ENCODE measurements around the gene CDH4.

CDH4 gene

GRCh38 chr20:61581825-61582188 is 329.7 kb downstream of the CDH4 start:
- DNase-seq (ENCODE audit: low spot score) = no peak
- TF ChIP-seq CTCF (IDR thresholded peaks at IDR 0.05; ENCODE audit: extremely low read depth, missing control alignments) = no peak

- TF ChIP-seq CTCF (IDR thresholded peaks at IDR 0.05; ENCODE audit: extremely low read depth, missing control alignments) = no peak
- no peak for DNase-seq (ENCODE audit: low spot score)
These were observed 330.3 kb downstream of the CDH4 start for GRCh38 chr20:61582196-61582923.

GRCh38 chr20:61583356-61583755 is 331.3 kb downstream of the CDH4 start:
- DNase-seq (ENCODE audit: low spot score) = no peak
- TF ChIP-seq CTCF (IDR thresholded peaks at IDR 0.05; ENCODE audit: extremely low read depth, missing control alignments) = no peak

- TF ChIP-seq CTCF (IDR thresholded peaks at IDR 0.05; ENCODE audit: extremely low read depth, missing control alignments) = no peak
- DNase-seq (ENCODE audit: low spot score) = no peak
These were observed 332.8 kb downstream of the CDH4 start for GRCh38 chr20:61584851-61585250.

- DNase-seq (ENCODE audit: low spot score) = no peak
These were observed 333.7 kb downstream of the CDH4 start for GRCh38 chr20:61585764-61586163.

GRCh38 chr20:61587036-61587435 is 335.0 kb downstream of the CDH4 start:
- no peak for TF ChIP-seq CTCF (IDR thresholded peaks at IDR 0.05; ENCODE audit: extremely low read depth, missing control alignments)

More at GRCh38 chr20:61585764-61586163, 333.7 kb downstream of the CDH4 start:
- TF ChIP-seq CTCF (IDR thresholded peaks at IDR 0.05; ENCODE audit: extremely low read depth, missing control alignments) = no peak

GRCh38 chr20:61587681-61588289 is 335.7 kb downstream of the CDH4 start:
- DNase-seq (ENCODE audit: low spot score) = no peak
- TF ChIP-seq CTCF (IDR thresholded peaks at IDR 0.05; ENCODE audit: extremely low read depth, missing control alignments) = no peak

More at GRCh38 chr20:61587036-61587435, 335.0 kb downstream of the CDH4 start:
- no peak for DNase-seq (ENCODE audit: low spot score)

All from GM20000 (cell line).